HepG2 (cell line): ENCODE results near the gene PROS1. TPM values are rescaled to one million over a fixed set of nuclear protein-coding genes. Genes with fewer than 3 reads are reported as not detected.

Source experiments
- ATF7-NPFF ChIP-seq: sonication (generic); formaldehyde crosslinking; IDR thresholded peaks from 2 replicates; pipeline ENCODE4 v1.8.1; 2023; ENCODE audit warnings: mild to moderate bottlenecking, low read depth, missing genetic modification reagents, moderate library complexity
- ELF1 ChIP-seq: sonication (generic); formaldehyde crosslinking; IDR thresholded peaks from 2 replicates; pipeline ENCODE4 v1.4.0; 2020; ENCODE audit warnings: missing genetic modification reagents
- RELA ChIP-seq: sonication (generic); formaldehyde crosslinking; IDR thresholded peaks from 2 replicates; pipeline ENCODE4 v1.4.0; 2020; ENCODE audit warnings: missing genetic modification reagents
- RFX5 ChIP-seq: IDR thresholded peaks from 2 replicates; pipeline ENCODE4 v1.6.1; 2011; ENCODE audit warnings: low read depth, low read length, improper control_type of control experiment
- SIN3A ChIP-seq: IDR thresholded peaks from 2 replicates; pipeline ENCODE4 v1.6.1; 2011; ENCODE audit warnings: low read depth, mild to moderate bottlenecking, control low read depth, low read length, borderline replicate concordance
- SRY ChIP-seq: sonication (generic); formaldehyde crosslinking; IDR thresholded peaks from 2 replicates; pipeline ENCODE4 v1.8.0; 2022; ENCODE audit warnings: mild to moderate bottlenecking, missing genetic modification reagents
- ZBTB43 ChIP-seq: sonication (generic); formaldehyde crosslinking; conservative IDR thresholded peaks from 2 replicates; pipeline ENCODE4 v1.4.0; 2020; ENCODE audit warnings: missing genetic modification reagents
- ZNF574 ChIP-seq: sonication (generic); formaldehyde crosslinking; IDR thresholded peaks from 2 replicates; pipeline ENCODE4 v1.4.0; 2020; ENCODE audit warnings: missing genetic modification reagents
- ZNF780A ChIP-seq: sonication (generic); formaldehyde crosslinking; IDR thresholded peaks from 2 replicates; pipeline ENCODE4 v1.8.0; 2022; ENCODE audit warnings: mild to moderate bottlenecking, missing genetic modification reagents, moderate library complexity
- ZUFSP ChIP-seq: sonication (generic); formaldehyde crosslinking; IDR thresholded peaks from 2 replicates; pipeline ENCODE4 v1.9.0; 2021; ENCODE audit warnings: missing genetic modification reagents, mild to moderate bottlenecking, borderline replicate concordance
- polyA plus RNA-seq, 8 experiments: library from polyadenylated mRNA; depleted of rRNA in 3 of 8; stranded (reverse) in 7 of 8; unstranded in 1 of 8; fragments of >200 nt; fragmentation: Illumina TruSeq in 4 of 8; extraction: Trizol in 4 of 8; gene quantifications; 2 replicates each; pipeline versions ENCODE4 v1.2.1 to v1.2.3, GENCODE V29; 2011 to 2016; ENCODE audit warnings: low read depth in 4 of 8, missing spikeins in 1 of 8, mixed read lengths in 1 of 8; ENCODE audit not compliant: insufficient read depth in 1 of 8
- total RNA-seq, 5 experiments: library from RNA; depleted of rRNA; stranded (reverse); fragments of >200 nt; fragmentation: Illumina TruSeq; extraction: Trizol; gene quantifications; 2 replicates each; pipeline ENCODE4 v1.2.3, GENCODE V29; 2016; ENCODE audit warnings: low read depth in 1 of 5
- TF ChIP-seq, protein P1 (sequence below): sonication (generic); formaldehyde crosslinking; IDR thresholded peaks from 2 replicates; pipeline ENCODE4 v1.5.0; 2020; ENCODE audit warnings: mild to moderate bottlenecking, missing genetic modification reagents, borderline replicate concordance
- TF ChIP-seq, protein P2 (sequence below): sonication (generic); formaldehyde crosslinking; IDR thresholded peaks from 2 replicates; pipeline ENCODE4 v1.5.0; 2020; ENCODE audit warnings: mild to moderate bottlenecking, missing genetic modification reagents

Gene PROS1
- total and polyA plus RNA-seq, 2 of the 13 experiments (the other 11 are each of a cell fraction or from before 2014, with no cell fraction given), result 63.8 to 76.8 TPM

- TF ChIP-seq, protein P1, sequence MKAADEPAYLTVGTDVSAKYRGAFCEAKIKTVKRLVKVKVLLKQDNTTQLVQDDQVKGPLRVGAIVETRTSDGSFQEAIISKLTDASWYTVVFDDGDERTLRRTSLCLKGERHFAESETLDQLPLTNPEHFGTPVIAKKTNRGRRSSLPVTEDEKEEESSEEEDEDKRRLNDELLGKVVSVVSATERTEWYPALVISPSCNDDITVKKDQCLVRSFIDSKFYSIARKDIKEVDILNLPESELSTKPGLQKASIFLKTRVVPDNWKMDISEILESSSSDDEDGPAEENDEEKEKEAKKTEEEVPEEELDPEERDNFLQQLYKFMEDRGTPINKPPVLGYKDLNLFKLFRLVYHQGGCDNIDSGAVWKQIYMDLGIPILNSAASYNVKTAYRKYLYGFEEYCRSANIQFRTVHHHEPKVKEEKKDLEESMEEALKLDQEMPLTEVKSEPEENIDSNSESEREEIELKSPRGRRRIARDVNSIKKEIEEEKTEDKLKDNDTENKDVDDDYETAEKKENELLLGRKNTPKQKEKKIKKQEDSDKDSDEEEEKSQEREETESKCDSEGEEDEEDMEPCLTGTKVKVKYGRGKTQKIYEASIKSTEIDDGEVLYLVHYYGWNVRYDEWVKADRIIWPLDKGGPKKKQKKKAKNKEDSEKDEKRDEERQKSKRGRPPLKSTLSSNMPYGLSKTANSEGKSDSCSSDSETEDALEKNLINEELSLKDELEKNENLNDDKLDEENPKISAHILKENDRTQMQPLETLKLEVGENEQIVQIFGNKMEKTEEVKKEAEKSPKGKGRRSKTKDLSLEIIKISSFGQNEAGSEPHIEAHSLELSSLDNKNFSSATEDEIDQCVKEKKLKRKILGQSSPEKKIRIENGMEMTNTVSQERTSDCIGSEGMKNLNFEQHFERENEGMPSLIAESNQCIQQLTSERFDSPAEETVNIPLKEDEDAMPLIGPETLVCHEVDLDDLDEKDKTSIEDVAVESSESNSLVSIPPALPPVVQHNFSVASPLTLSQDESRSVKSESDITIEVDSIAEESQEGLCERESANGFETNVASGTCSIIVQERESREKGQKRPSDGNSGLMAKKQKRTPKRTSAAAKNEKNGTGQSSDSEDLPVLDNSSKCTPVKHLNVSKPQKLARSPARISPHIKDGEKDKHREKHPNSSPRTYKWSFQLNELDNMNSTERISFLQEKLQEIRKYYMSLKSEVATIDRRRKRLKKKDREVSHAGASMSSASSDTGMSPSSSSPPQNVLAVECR (CRISPR knock-in tag), result peak; percentile 97
- TF ChIP-seq ATF7-NPFF, result peak; percentile 43; the same call in 1 of the 2 replicates
- 0 out of 2 replicates have a peak, but pooled peaks have one; percentile 51 for TF ChIP-seq SRY (CRISPR knock-in tag)
- peak; percentile 86; the same call in 1 of the 2 replicates for TF ChIP-seq SIN3A
- no peak for TF ChIP-seq RELA
- TF ChIP-seq, protein P2, sequence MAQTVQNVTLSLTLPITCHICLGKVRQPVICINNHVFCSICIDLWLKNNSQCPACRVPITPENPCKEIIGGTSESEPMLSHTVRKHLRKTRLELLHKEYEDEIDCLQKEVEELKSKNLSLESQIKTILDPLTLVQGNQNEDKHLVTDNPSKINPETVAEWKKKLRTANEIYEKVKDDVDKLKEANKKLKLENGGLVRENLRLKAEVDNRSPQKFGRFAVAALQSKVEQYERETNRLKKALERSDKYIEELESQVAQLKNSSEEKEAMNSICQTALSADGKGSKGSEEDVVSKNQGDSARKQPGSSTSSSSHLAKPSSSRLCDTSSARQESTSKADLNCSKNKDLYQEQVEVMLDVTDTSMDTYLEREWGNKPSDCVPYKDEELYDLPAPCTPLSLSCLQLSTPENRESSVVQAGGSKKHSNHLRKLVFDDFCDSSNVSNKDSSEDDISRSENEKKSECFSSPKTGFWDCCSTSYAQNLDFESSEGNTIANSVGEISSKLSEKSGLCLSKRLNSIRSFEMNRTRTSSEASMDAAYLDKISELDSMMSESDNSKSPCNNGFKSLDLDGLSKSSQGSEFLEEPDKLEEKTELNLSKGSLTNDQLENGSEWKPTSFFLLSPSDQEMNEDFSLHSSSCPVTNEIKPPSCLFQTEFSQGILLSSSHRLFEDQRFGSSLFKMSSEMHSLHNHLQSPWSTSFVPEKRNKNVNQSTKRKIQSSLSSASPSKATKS (CRISPR knock-in tag), result no peak
- TF ChIP-seq ZNF574 (CRISPR knock-in tag), result peak; percentile 53
- peak; percentile 58 for TF ChIP-seq RFX5
- TF ChIP-seq ZUFSP, result no peak
- no peak for TF ChIP-seq ZNF780A
- TF ChIP-seq ELF1 (CRISPR knock-in tag), result peak; percentile 38; the same call in 1 of the 2 replicates
- TF ChIP-seq ZBTB43 (CRISPR knock-in tag), result 0 out of 2 replicates have a peak, but pooled peaks have one; percentile 33
Measured at GRCh38 chr3:93979850-93980676, 6.4 kb upstream of the PROS1 start, which contains the start of gene ARL13B (continued).
